ENCODE data around the gene DNAH2.

The DNAH2 gene

GRCh38 chr17:7839876-7840261 lies 122.3 kb downstream of the DNAH2 start:
- ATAC-seq (no peak), DNase-seq (no peak)

GRCh38 chr17:7840441-7840840 lies 122.9 kb downstream of the DNAH2 start:
- DNase-seq (no peak), ATAC-seq (no peak)

- ATAC-seq, result no peak
These were observed 123.3 kb downstream of the DNAH2 start for GRCh38 chr17:7840875-7841274.

GRCh38 chr17:7841396-7841914 lies 123.9 kb downstream of the DNAH2 start:
- peak; percentile 48 for ATAC-seq
- peak; percentile 93 for DNase-seq

More at GRCh38 chr17:7840875-7841274, 123.3 kb downstream of the DNAH2 start:
- no peak for DNase-seq

- DNase-seq, result peak; percentile 91
- peak; percentile 7 for ATAC-seq
These were observed 124.4 kb downstream of the DNAH2 start for GRCh38 chr17:7841915-7842379.

GRCh38 chr17:7842380-7843256 lies 125.1 kb downstream of the DNAH2 start:
- ATAC-seq (peak; percentile 44), DNase-seq (peak; percentile 95)

- ATAC-seq, result peak; percentile 0
- peak; percentile 73 for DNase-seq
These were observed 125.7 kb downstream of the DNAH2 start for GRCh38 chr17:7843257-7843535.

GRCh38 chr17:7843536-7844291 lies 126.2 kb downstream of the DNAH2 start:
- DNase-seq (peak; percentile 92), ATAC-seq (peak; percentile 26)

GRCh38 chr17:7844292-7845154 lies 127.0 kb downstream of the DNAH2 start:
- peak; percentile 90 for DNase-seq
- peak; percentile 47 for ATAC-seq

- DNase-seq (no peak), ATAC-seq (no peak)
These were observed 128.0 kb downstream of the DNAH2 start for GRCh38 chr17:7845359-7846062.

GRCh38 chr17:7846063-7846735 lies 128.7 kb downstream of the DNAH2 start:
- ATAC-seq (no peak), DNase-seq (no peak)

GRCh38 chr17:7846765-7847661 lies 129.5 kb downstream of the DNAH2 start:
- ATAC-seq (no peak), DNase-seq (no peak)

GRCh38 chr17:7848131-7848579 lies 130.6 kb downstream of the DNAH2 start:
- no peak for DNase-seq
- ATAC-seq, result no peak

GRCh38 chr17:7848739-7849129 lies 131.2 kb downstream of the DNAH2 start:
- ATAC-seq (no peak), DNase-seq (no peak)

GRCh38 chr17:7849130-7849750 lies 131.7 kb downstream of the DNAH2 start:
- ATAC-seq (no peak), DNase-seq (no peak)

- DNase-seq (no peak), ATAC-seq (no peak)
These were observed 132.4 kb downstream of the DNAH2 start for GRCh38 chr17:7849751-7850504.

GRCh38 chr17:7850701-7851437 lies 133.3 kb downstream of the DNAH2 start:
- ATAC-seq (no peak), DNase-seq (no peak)

Measured in stimulated activated naive CD8-positive, alpha-beta T cell treated with anti-CD3 and anti-CD28 coated beads, Interleukin-15, Interleukin-2, amounts not matched to agents 100 U/mL and 50 U/mL, for 24 hours (primary cell).